ENCODE data around the gene USP10.
A peak's percentile ranks its signal among the peaks of the same experiment; 100 is the strongest.

The USP10 gene

DNA sequence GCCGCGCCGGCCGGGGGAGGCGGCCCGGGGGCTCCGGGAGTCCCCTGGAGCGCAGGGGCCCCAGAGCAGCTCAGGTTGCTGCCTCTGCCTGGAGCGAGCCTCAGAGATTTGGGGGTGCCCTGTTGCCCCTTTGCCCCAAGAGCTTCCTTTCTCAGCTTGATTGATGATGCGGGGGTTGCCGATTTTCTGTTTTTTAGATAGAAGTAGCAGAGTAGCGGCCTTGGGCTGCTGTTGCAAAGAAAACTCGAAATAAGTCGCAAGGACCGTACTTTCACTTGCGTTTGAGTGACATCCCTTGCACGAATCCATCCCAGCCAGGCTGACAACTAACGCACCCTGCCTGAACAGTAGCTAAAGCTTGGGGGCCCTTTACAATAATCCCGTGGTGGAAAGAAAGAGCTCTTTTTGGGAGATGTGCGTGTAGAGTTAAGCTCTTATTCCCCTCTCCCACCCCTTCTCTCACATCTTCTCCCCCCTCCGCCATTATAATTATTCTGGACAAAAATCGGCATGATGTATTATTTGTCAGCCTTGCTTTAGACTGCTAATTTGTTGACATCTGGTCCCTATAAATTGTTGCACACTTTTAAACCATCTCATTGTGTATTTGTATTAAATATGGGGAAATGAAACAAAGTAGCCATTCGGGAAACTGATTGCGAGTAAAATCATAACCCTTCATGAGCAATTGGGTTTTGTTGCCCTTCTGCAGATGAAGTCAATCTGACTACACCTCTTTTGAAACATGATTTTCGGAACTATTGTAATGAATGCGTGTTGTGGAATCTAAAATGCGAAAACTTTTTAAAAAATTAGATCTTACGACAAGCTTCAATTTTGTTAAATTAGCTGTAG lies 873 bp downstream of the USP10 start:
- ATAC-seq: peak; percentile 44 to 49

DNA sequence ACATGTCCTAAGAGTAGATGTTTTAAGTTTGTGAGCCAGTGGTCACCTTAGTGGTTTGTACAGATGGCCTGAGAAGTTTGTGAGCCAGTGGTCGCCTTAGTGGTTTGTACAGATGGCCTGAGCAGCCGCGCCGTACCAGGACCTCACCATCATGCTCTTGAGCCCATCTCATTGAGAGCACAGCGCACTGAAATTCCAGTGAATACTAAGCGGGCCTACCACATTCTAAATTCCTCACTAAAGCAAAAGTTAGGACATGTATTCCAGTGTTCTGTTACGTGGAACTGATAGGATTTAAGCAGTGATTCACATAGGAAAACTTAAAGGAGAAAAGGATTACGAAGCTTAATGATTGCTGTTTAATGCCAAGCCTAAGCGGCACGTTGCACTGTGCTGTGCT lies 3.9 kb downstream of the USP10 start:
- ATAC-seq: no peak

DNA sequence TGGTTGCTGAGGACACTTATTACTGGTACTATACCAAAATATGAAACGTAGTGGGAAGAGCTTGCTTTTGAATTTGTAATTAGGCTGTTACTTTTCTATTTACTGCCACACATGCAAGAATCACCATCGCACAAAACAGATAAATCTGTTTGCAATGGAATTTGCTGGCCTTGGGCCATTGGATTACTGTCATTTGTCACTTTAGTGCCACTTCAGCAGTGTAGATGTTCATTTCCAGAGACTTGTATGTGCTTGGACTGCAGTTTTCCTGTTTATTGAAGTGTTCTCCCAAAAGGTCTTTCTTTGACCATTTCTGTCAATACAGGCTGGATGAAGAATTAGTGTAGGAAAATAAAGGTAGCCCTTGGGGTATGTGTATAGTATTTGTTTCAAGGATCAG lies 4.5 kb downstream of the USP10 start:
- ATAC-seq: no peak

DNA sequence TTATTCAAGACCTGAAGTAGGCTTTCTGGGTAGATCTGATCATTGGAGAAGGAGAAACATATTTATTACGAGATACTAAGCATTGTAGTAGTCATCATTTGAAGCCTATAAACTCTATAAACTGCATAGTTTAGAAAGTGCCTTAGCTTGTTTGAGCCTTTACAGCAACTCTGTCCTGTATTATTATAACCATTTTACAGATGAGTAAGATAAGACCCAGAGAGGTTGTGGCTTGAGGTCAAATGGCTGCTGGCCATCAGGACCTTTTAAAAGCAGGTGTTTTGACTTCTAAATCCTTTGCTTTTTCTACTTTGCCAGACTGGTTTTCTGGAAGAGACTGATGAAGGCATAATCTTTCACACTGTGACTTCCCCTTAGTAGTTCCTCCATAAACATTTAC lies 7.1 kb downstream of the USP10 start:
- ATAC-seq: no peak

DNA sequence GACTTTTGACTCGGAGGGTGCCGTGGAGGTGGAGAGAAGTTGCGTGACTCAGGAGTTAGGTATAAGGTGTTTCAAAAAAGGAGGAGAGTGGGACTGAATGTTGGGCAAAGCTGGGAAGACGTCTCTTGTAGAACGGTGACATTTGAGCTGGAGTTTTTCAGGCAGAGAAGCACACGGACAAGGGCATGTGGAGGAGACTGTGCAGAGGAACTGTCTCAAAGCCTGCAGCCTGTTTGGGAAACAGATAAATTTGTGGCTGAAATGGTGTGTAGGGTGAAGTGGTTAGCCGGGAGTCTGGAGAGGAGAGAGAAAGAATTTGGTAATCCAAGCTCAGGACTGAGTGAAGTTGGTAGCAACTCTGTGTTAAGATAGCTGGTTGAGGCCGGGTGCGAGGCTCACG lies 9.8 kb downstream of the USP10 start:
- no peak for ATAC-seq

DNA sequence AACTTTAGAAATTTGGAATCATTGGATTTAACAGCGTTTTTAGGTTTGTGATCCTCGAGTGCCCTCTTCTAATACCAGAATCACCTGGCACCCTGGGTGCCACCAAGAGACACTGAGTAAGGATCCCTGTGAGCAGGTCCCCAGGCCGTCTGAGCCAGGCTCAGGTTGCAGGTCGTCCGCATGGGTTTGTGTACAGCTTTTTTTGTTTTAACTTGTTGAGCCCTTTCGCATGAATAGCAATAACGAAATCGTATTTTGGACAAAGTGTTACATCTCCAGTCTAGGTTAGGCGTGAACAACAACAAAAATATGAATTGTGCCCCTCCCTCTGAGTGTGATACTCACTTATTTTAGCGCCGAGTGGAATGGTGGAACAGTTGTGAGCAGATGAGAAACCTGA lies 10.9 kb downstream of the USP10 start:
- no peak for ATAC-seq

DNA sequence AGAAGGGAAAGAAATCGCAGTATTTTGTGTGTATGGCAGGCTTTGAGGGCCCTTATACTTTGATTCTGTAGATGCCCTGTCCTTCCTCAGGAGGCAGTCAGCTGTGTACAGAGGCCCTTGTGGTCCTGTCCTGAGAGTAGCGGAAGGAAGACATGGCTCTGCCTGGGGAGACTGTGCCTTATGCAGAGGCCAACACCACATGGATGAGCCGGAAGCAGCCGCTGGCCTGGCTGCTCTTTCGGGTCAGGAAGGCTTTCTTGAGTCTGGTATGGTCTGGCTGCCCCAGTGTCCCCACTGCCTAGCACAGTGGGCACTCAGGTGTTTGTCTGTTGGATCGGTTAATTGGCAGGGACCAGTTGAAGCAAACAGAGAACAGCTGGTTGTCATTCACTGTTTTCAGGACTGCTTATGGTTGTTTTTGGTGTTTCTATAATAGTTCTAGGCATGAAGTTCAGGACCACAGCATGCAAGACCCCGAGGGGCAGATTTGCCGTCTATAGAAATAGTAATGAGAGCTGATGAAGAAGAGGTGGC lies 12.4 kb downstream of the USP10 start:
- ATAC-seq: no peak

DNA sequence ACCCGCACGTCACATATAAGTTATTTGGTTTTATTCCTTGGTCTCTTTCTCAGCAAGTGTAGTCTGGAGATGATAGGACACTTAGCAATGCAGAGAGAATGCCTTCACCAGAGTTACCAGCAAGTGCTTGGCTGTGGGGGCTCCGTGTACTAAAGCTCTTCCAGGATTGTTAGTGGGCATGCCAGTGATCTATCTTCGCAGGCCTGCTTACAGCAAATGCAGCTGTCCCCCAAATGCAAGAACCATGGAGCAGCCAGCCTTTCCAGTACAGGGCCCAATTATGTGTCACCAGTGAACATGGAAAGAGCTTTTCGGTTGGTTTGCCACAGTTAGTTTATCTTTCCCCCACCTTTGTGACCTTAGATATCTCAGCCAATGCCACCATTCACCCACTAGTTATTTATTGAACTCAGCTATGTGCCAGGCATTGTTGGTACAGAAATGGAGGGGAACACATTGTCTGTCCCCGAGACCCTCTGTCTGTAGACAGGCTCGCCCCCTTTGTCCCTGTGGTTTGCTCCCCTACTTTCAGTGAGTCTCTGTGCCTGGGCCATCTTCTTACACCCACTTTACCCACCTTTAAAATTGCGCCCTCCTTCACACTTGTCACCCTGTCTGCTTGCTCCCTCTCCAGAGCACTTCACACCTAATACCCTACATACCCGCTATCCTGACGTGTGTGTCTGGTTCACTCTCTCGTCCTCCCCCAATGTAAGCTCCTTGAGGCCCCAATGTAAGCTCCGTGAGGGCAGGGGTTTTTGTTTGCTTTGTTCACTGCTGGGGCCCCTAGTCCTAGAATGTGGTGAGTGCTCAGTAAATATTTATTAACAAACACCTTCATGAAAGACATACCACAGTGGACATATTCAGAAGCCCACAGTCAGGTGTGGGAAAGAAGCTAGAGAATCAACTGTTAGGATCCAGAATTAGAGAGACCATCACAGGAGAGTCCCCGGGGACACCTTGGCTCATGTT lies 13.3 kb downstream of the USP10 start:
- ATAC-seq: no peak

DNA sequence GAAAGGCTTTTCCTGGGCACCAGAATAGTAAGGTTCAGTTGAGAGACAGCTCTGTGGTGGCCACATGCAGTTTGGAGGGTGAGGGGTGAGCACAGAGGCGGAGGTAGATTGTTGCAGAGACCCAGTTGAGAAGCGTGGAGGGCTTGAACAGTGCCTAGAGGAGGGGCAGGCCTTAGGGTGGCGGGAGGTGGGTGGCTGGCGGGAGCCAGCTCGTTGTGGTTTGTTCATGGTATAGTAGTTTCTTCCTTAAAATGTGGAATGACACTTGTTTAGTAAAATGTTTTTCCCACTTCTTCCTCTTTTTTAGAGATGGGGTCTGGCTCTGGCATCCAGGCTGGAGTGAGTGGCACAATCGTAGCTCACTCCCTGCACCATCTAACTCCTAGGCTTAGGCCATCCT lies 14.2 kb downstream of the USP10 start:
- ATAC-seq: no peak

DNA sequence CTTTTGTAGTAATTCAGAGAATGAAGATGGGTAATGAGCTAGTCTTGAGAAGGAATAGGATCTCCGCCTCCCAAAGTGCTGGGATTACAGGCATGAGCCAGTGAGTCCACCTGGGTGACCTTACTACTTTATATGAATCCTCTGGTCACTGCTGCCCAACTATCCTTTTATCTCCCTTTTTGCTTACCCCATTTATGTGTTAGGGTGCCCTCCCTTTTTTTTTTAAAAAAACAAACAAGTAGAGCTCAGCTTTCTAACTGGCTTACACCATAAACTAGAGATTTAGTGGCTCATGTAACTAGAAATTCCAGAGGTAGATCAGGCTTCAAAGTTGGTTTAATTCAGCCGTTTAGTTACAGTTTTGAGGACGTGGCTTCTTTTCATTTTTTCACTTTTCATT lies 15.6 kb downstream of the USP10 start:
- no peak for ATAC-seq

DNA sequence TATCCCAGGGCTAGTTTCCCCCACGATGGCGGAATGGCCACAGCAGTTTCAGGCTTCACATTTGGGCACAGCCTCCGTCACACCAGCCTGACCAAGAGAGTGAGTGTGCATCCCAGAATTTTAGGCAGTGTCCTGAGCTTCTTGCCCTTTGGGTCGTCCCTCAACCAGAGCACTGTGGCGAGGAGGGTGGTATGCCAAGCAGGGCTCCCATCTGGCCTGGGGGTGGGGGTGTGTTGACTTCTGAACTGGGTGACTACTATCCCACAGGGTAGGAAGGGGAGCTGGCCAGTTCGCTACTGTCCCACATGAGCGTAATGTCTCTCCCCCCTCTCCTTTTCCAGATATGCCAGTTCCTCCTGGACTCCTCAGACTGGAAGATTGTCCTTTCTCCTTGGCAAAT lies 16.1 kb downstream of the USP10 start:
- no peak for ATAC-seq

DNA sequence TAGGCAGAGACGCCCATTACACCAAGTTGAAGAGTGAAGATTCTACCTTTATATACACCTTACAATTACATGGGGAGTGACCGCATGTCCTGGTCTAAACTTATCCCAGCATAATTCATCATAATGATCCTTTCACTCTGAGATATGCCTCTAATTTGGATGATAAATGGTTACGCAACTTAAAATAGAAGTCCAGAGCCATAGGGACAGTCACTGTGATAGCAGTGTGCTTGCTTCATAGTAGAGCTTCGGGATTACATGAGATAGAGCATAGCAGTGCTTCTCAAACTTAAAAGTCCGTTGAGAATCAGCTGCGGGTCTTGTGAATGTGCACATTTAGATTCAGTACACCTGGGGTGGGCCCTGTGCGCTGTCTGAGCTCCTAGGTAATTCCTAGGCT lies 16.9 kb downstream of the USP10 start:
- no peak for ATAC-seq

DNA sequence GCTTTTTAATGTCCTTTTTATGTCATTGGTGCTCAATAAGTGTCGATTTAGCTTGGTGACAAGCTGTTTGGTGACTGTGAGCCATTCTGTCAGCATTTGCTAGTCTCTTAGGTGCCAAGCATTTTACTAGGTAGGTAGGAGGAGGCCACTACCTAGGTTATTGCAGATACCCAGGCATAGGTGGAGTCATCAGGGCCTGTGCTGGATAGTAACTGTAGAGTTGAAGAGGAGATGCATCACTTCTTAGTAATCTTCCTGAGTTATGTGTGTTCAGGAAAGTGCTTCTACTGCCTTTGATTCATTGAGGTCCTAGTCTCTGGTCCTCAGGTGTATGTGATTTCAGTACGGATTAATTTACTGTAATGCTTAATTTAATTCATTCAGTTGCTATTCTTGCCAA lies 17.7 kb downstream of the USP10 start:
- ATAC-seq: peak; percentile 17 to 67

DNA sequence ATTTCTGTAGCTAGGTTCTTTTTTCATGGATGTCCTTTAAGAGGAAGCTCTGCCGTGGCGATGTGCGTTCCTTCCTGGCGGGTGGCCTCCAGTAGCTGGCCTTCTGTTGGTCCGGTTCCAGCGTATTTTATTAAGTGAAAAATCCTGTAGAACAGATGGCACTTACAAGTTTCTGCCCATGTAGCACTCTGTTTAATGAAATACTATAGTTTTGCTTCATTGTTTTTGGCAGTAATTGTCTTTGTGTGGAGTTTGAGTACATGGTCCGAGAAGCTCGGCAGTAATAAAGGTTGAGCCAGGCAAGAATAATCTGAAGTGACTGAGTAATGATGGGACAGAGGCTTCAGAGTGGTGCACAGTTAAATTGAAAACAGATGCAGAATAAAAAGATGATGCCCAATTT lies 20.4 kb downstream of the USP10 start:
- no peak for ATAC-seq

DNA sequence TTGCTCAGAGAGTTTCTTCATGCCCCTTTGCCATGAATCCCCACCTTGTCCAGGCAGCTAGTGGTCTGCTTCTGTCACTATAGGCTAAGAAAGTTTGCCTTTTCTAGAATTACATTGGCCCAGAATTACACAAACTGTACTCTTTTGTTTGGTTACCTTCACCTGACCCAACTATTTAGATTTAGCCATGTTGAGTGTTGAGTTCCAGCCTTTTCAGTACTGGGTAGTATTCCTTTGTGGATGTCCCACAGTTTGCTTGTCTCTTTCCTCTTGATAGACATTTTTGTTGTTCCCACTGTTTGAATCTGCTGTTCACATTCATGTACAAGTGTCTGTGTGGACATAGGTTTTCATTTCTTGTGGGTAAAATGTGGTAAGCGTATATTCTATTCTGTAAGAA lies 22.3 kb downstream of the USP10 start:
- no peak for ATAC-seq

DNA sequence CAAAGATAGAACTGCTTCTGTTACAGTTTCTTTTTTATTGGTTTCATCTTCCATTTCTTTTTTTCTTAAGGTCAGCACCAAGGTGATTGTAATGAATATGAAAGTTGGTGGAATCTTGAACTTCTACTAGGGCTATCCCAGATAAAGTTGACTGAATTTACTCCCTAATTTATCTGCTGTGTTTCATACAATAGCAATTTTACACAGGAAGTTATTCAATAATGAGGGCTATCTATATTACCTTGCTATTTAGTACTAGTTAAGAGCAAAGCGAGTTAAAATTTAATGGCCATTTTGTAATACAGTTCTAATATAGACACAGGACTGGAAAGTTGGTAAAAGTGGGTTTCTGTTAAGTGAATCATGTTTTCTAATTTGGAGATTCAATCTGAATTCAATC lies 24.1 kb downstream of the USP10 start:
- ATAC-seq: no peak

DNA sequence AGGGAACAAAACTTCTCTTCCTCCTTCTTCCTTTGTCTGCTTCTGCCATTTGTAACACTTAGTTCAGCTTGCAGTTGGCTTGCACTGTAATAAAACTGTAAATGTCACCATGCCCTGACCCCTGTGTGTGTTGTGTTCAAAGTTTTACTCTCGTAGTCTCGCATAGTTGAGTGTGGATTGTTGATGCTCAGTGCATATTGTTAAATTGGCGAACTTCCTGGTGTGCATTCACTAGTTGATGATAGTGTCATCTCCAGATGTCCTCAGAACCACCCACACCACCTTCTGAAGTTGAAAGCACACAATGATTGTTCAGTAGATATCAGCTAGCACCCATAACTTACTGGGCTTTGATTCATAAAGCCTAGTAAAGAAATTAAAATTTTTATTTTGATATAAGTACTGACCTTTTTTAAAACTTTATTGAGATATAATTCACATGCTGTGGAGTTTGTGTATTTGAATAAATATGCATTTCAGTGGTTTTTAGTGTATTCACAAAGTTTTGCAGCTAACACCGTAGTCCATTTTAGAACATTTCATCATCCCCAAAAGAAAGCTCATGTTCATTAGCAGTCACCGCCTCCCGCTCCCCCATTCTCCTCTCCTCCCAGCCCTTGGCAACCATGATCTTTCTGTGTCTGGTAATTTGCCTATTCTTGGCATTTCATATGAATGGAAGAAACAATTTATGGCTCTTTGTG lies 25.0 kb downstream of the USP10 start:
- ATAC-seq: peak; percentile 79 to 87

DNA sequence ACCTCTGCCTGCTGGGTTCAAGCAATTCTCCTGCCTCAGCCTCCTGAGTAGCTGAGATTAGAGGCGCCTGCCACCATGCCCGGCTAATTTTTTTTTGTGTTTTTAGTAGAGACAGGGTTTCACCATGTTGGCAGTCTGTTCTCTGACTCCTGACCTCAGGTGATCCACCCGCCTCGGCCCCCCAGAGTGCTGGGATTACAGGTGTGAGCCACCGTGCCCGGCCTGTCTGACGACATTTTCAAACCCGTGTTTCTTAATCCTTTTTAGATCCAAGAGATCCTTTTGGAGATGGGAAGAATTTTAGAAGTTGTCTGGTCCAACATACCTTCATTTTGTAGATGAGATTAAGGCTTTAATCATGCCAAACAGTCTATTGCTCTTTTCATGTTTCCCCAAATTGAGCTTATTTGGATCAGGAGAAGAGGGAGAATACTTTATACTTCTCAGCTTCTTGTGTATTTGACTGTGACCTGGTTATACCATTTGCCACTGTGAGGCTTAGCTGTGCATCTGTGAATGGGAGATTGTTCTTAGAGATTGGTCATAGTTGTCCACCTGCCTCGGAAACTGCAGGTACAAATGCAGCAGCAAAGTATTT lies 25.8 kb downstream of the USP10 start:
- ATAC-seq: no peak

DNA sequence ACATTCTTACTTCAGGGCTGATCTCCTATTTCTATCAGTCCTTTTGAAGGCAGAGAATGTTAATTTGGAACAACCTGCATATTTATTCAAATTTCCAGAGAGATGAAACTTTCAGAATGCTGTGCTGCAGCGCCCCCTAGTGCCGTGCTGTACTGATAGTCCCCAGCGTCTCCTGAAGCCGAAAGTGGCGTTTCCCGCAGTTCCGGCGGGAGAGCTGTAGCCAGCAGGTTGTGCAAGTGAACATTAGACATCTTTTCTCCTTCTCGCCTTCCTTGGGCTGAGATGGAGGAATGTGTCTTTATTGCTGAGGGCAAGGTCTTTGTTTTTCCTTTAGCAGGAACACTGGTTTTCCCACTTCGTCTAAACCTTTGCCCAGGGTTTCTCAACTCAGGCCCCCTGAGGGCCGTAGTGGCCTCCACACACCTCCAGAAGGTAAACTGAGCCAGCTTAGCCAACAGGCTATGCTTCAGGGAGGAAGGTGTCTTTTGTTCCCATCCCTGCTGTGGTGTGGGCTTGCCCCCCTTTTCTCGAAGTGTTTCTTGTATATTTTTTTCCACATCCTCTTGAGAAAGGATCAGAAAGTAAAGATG lies 26.4 kb downstream of the USP10 start:
- ATAC-seq: peak; percentile 55 to 61

DNA sequence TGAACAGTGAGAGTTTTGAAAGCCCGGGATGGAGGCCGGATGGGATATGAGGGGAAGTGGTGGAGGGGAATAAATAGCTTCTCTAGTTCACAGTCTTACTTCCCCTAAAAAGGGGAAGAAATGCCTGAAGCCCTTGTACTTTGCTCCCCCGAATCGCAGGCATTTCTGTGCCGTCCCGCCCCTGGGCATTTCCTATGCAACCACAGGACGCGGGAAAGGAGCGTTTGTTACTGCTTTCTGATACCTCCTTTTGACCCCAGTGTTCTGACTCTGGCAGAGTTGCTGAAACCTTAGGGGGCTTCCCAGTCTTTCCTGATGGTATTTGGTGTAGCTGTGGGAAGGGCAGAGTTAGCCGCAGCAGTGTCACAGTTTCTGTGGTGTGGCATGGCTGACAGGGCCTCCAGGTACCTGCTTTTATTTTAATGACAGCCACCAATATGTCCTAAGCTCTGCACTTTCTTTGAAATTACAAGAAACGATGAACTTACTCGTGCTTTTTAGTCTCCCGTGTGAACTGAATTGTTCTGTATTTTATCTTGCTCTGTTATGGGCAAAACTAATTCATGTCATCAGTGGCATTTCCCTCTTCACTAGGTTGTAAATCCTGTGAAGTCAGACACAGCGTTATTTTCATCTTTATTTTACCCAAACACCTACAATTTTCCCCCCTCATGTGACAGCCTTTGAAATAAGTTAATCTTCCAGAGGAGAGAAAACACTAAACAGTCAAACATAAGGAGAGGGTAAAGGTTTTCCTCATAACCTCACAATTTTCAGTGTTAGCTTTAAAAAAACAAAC lies 27.1 kb downstream of the USP10 start:
- ATAC-seq: peak in 1 of 2 donors; percentile 11

DNA sequence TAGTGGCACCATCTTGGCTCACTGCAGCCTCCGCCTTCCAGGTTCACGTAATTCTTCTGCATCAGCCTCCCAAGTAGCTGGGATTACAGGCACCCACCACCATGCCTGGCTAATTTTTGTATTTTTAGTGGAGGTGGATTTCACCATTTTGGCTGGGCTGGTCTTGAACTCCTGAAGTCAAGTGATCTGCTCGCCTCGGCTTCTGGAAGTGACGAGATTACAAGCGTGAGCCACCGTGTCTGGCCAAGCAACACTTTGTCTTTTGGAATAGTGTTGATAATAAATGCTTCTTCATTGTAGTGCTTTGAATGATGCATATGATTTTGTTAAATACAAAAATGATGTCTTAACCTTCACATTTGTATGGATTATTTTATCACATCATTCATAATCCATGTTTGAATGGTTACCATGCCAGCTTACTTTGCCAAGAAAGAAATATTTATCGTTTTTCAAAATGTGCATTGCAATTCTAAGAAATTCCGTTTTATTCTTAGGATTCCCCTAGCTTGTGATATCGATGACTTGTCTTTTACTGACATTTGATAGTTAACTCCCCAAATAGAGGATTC lies 29.1 kb downstream of the USP10 start:
- no peak for ATAC-seq
